ENCODE measurements around the gene BLACAT1.

BLACAT1 gene

GRCh38 chr1:205432116-205432515 is 23.7 kb downstream of the BLACAT1 start:
- H3K4me1 ChIP-seq (ENCODE audit: control insufficient read depth, insufficient read depth, low read length), result peaks cover 20% of the 10 kb centered on the region
- no peaks in the 10 kb centered on the region for H3K36me3 ChIP-seq (ENCODE audit: control insufficient read depth, insufficient read depth, low read length)
- H3K9me3 ChIP-seq (ENCODE audit: control insufficient read depth, low read length), result no peaks in the 10 kb centered on the region
- no peak overlapping the region for H3K4me3 ChIP-seq (ENCODE audit: insufficient read depth, low read depth, low read length)
- no peaks in the 10 kb centered on the region for H3K27me3 ChIP-seq (ENCODE audit: control insufficient read depth, insufficient read depth, low read length, poor library complexity, severe bottlenecking)
- H3K27ac ChIP-seq (ENCODE audit: insufficient read depth, low read depth, low read length, poor library complexity, severe bottlenecking), result no peak overlapping the region
- WGBS, 2 experiments, result 48 to 63% methylated on average over 2 of the region's 2 CpGs

DNA sequence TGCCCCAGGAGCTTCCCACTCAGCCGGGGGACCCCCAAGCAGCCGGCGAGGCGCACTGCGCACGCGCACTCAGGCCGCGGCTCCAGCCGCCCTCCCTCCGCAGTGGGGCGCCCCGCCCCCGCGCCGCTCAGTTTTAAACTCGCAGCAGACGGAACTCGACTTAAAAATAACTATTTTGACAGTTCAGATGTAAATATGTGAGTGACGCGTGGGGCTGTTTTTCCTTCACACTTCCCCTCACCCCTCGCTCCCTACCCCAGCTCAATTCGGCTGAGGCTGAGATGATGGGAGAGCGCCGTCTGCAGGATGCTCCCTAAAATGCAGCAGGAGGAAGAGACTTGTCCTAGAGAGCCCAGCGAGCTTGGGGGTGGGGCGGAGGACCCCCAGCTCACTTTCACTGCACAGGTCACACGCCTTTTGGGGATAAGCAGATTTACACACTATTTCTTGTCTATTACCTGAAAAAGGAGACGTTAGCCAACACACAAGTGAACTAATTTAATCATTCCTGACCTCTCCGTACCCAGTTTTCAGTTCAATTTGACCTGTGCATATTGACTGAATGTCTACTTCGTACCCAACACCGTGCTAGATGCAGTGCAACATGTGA is 25.0 kb downstream of the BLACAT1 start:
- Histone ChIP-seq H3K27ac (ENCODE audit: insufficient read depth, low read depth, low read length, poor library complexity, severe bottlenecking) (no peak overlapping the region), H3K36me3 (ENCODE audit: control insufficient read depth, insufficient read depth, low read length) (no peaks in the 10 kb centered on the region), H3K27me3 (ENCODE audit: control insufficient read depth, insufficient read depth, low read length, poor library complexity, severe bottlenecking) (no peaks in the 10 kb centered on the region), H3K4me3 (ENCODE audit: insufficient read depth, low read depth, low read length) (peak overlapping the region; percentile 50), H3K9me3 (ENCODE audit: control insufficient read depth, low read length) (no peaks in the 10 kb centered on the region), H3K4me1 (ENCODE audit: control insufficient read depth, insufficient read depth, low read length) (peaks cover 20% of the 10 kb centered on the region)
- 24 to 30% methylated on average over 29 to 32 of the region's 32 CpGs for WGBS, 2 experiments

DNA sequence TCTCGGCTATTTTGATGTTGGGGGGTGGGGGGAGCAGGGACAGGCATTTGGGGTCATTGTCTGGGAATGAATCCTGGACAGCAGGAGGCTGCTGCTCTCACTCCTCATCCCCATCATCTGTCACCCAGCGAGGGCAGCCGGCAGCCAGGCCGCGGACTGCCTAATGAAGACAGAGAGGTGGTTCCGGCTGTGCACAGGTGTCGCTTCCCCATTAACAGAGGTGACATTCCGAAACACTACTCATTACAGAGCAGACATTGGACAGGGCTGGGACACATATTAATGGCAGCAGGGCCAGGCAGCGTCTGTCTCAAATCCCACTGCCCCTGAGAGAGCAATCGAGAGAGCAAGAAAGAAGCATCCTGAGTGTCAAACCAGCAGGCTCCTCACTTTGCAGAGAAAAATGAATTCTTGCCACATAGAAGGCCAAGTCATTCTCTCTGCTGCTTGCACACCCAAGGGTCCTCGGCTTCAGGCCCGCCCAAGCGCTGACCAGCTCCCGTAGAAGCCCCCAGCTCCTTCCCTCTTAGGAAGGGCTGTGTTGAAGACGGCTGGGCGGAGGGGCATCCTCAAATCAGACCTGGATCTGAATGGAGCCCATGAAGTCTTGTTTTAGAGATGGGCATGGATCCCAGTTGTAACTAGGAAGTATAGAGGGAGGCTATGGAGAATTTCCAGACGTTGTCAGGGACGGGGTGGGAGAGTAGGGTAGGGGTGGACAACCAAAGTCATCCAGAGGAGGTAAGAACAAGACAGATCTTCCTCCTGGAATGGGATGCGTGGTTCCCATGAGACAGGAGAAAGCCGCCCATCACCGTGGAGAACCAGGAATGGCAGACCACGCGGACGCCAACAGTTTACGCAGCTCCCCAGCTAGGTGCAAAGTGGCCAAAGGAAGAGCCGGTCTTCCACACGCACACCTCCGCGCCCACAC is 25.8 kb downstream of the BLACAT1 start:
- Histone ChIP-seq H3K36me3 (ENCODE audit: control insufficient read depth, insufficient read depth, low read length) (no peaks in the 10 kb centered on the region), H3K9me3 (ENCODE audit: control insufficient read depth, low read length) (no peaks in the 10 kb centered on the region), H3K27me3 (ENCODE audit: control insufficient read depth, insufficient read depth, low read length, poor library complexity, severe bottlenecking) (no peaks in the 10 kb centered on the region), H3K4me3 (ENCODE audit: insufficient read depth, low read depth, low read length) (peak overlapping the region; percentile 50), H3K4me1 (ENCODE audit: control insufficient read depth, insufficient read depth, low read length) (peaks cover 20% of the 10 kb centered on the region), H3K27ac (ENCODE audit: insufficient read depth, low read depth, low read length, poor library complexity, severe bottlenecking) (no peak overlapping the region)
- 68 to 69% methylated on average over 28 to 29 of the region's 29 CpGs for WGBS, 2 experiments

GRCh38 chr1:205424901-205425600 is 30.8 kb downstream of the BLACAT1 start:
- H3K36me3 ChIP-seq (ENCODE audit: control insufficient read depth, insufficient read depth, low read length), result no peaks in the 10 kb centered on the region
- H3K27me3 ChIP-seq (ENCODE audit: control insufficient read depth, insufficient read depth, low read length, poor library complexity, severe bottlenecking), result no peaks in the 10 kb centered on the region
- WGBS, 2 experiments, result 75 to 81% methylated on average over 8 of the region's 8 CpGs

DNA sequence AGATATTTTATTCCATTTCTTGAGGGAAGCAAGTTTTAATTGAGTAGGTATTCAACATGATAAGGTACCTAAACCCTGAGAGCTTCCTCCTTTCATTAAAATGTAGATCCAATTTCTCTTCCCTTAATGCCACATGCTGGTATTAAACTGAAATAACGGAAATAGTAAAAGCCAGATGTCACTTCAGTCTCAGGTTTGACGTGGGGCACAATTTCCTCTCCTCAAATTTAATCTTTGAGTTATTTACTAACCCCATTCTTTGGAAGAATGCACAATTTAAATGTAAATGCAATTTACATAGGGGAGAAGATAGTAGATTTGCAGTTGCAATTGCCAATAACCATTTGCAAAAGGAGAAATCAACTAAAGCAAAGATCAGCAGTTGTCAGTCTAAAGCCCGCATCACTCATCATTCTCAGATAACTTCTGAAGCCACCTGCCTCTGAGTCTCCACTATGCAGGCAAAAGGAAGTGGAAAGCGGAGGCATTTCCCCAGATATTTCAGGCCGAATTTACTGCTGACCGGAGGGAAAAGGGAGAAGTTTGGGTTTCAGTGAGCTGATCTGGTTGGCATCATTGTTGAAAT is 31.9 kb downstream of the BLACAT1 start:
- no peak overlapping the region for H3K27ac ChIP-seq (ENCODE audit: insufficient read depth, low read depth, low read length, poor library complexity, severe bottlenecking)
- H3K9me3 ChIP-seq (ENCODE audit: control insufficient read depth, low read length), result no peaks in the 10 kb centered on the region
- H3K4me1 ChIP-seq (ENCODE audit: control insufficient read depth, insufficient read depth, low read length), result no peaks in the 10 kb centered on the region
- H3K36me3 ChIP-seq (ENCODE audit: control insufficient read depth, insufficient read depth, low read length), result no peaks in the 10 kb centered on the region
- no peak overlapping the region for H3K4me3 ChIP-seq (ENCODE audit: insufficient read depth, low read depth, low read length)
- WGBS, 2 experiments, result 81 to 86% methylated on average over 6 of the region's 6 CpGs
- no peaks in the 10 kb centered on the region for H3K27me3 ChIP-seq (ENCODE audit: control insufficient read depth, insufficient read depth, low read length, poor library complexity, severe bottlenecking)

More at GRCh38 chr1:205424901-205425600, 30.8 kb downstream of the BLACAT1 start:
- no peaks in the 10 kb centered on the region for H3K9me3 ChIP-seq (ENCODE audit: control insufficient read depth, low read length)
- H3K4me1 ChIP-seq (ENCODE audit: control insufficient read depth, insufficient read depth, low read length), result peaks cover 6% of the 10 kb centered on the region
- no peak overlapping the region for H3K4me3 ChIP-seq (ENCODE audit: insufficient read depth, low read depth, low read length)
- no peak overlapping the region for H3K27ac ChIP-seq (ENCODE audit: insufficient read depth, low read depth, low read length, poor library complexity, severe bottlenecking)

- 89% methylated on average over 4 of the region's 4 CpGs for WGBS, 2 experiments
- H3K4me3 ChIP-seq (ENCODE audit: insufficient read depth, low read depth, low read length), result no peak overlapping the region
- no peaks in the 10 kb centered on the region for H3K36me3 ChIP-seq (ENCODE audit: control insufficient read depth, insufficient read depth, low read length)
- no peaks in the 10 kb centered on the region for H3K4me1 ChIP-seq (ENCODE audit: control insufficient read depth, insufficient read depth, low read length)
- H3K27ac ChIP-seq (ENCODE audit: insufficient read depth, low read depth, low read length, poor library complexity, severe bottlenecking), result no peak overlapping the region
- no peaks in the 10 kb centered on the region for H3K27me3 ChIP-seq (ENCODE audit: control insufficient read depth, insufficient read depth, low read length, poor library complexity, severe bottlenecking)
- H3K9me3 ChIP-seq (ENCODE audit: control insufficient read depth, low read length), result no peaks in the 10 kb centered on the region
Observed at GRCh38 chr1:205422993-205423642, 32.7 kb downstream of the BLACAT1 start.

DNA sequence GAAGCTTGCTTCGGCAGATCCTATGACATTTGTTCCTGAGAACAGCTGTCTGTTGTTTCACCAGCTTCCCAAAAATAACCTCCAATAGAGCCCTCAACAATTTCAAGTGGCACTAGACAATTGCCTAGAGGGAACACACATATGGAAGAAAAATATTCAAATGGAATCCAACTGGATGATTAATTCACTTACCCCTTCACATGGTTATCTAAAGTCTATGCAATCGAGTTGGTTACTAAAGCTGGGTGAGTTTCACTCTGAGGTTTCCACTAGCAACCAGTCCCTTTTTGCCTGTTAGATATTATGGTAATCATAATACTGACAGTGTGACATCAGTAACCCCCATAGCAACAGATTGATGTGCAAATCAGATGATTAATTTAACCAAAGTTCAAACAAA is 34.0 kb downstream of the BLACAT1 start, which contains the start of gene LEMD1:
TSS of gene LEMD1 (minus strand) at position 259 of the 400 bp plus-strand sequence. CDS start 1,520 bp downstream, outside the sequence.
- Histone ChIP-seq H3K27me3 (ENCODE audit: control insufficient read depth, insufficient read depth, low read length, poor library complexity, severe bottlenecking) (no peaks in the 10 kb centered on the region), H3K4me3 (ENCODE audit: insufficient read depth, low read depth, low read length) (no peak within 1 kb of the TSS), H3K9me3 (ENCODE audit: control insufficient read depth, low read length) (no peaks in the 10 kb centered on the region), H3K27ac (ENCODE audit: insufficient read depth, low read depth, low read length, poor library complexity, severe bottlenecking) (no peak within 1 kb of the TSS), H3K36me3 (ENCODE audit: control insufficient read depth, insufficient read depth, low read length) (no peaks in the 10 kb centered on the region), H3K4me1 (ENCODE audit: control insufficient read depth, insufficient read depth, low read length) (no peaks in the 10 kb centered on the region)
- WGBS, 2 experiments, result 85 to 98% methylated on average over 2 of the region's 2 CpGs

- Histone ChIP-seq H3K9me3 (ENCODE audit: control insufficient read depth, low read length) (no peaks in the 10 kb centered on the region), H3K4me3 (ENCODE audit: insufficient read depth, low read depth, low read length) (no peak overlapping the region), H3K4me1 (ENCODE audit: control insufficient read depth, insufficient read depth, low read length) (no peaks in the 10 kb centered on the region), H3K27me3 (ENCODE audit: control insufficient read depth, insufficient read depth, low read length, poor library complexity, severe bottlenecking) (no peaks in the 10 kb centered on the region), H3K36me3 (ENCODE audit: control insufficient read depth, insufficient read depth, low read length) (no peaks in the 10 kb centered on the region), H3K27ac (ENCODE audit: insufficient read depth, low read depth, low read length, poor library complexity, severe bottlenecking) (no peak overlapping the region)
- WGBS, 2 experiments, result 71 to 84% methylated on average over 1 to 2 of the region's 2 CpGs
Observed at GRCh38 chr1:205420938-205421337, 34.9 kb downstream of the BLACAT1 start.

GRCh38 chr1:205417870-205418635 is 37.8 kb downstream of the BLACAT1 start:
- H3K27ac ChIP-seq (ENCODE audit: insufficient read depth, low read depth, low read length, poor library complexity, severe bottlenecking), result no peak overlapping the region
- no peaks in the 10 kb centered on the region for H3K36me3 ChIP-seq (ENCODE audit: control insufficient read depth, insufficient read depth, low read length)
- 96% methylated on average over 10 of the region's 10 CpGs for WGBS, 2 experiments
- no peaks in the 10 kb centered on the region for H3K9me3 ChIP-seq (ENCODE audit: control insufficient read depth, low read length)
- H3K4me1 ChIP-seq (ENCODE audit: control insufficient read depth, insufficient read depth, low read length), result no peaks in the 10 kb centered on the region
- H3K27me3 ChIP-seq (ENCODE audit: control insufficient read depth, insufficient read depth, low read length, poor library complexity, severe bottlenecking), result no peaks in the 10 kb centered on the region
- H3K4me3 ChIP-seq (ENCODE audit: insufficient read depth, low read depth, low read length), result no peak overlapping the region

Data from ectodermal cell (in vitro differentiated cells).